Keratinocyte (primary cell): ENCODE results near the gene SLC6A2. TPM values are rescaled to one million over a fixed set of nuclear protein-coding genes. Genes with fewer than 3 reads are reported as not detected.

Experiments
- DNase-seq: peaks from one replicate; pipeline ENCODE4 v3.0.0-alpha.2; 2011; ENCODE audit warnings: low read depth, missing footprints, low spot score
- FAIRE-seq: peaks from 2 replicates; lab custom pipeline; 2011; peaks lifted over from hg19 to GRCh38; lab: Jason Lieb, UNC
- H2AFZ ChIP-seq: 2 replicates; pipeline ENCODE4 v1.6.0; 2012; ENCODE audit warnings: low read length, control low read depth, inconsistent platforms; ENCODE audit not compliant: control insufficient read depth
- H3K27ac ChIP-seq: 2 replicates; pipeline ENCODE4 v1.5.1; 2011; ENCODE audit warnings: low read length; ENCODE audit not compliant: control insufficient read depth, insufficient read depth
- H3K27me3 ChIP-seq: 3 replicates; pipeline ENCODE4 v1.6.0; 2011; ENCODE audit warnings: low read length; ENCODE audit not compliant: control insufficient read depth, insufficient read depth; ENCODE audit errors: extremely low read depth
- H3K36me3 ChIP-seq, 2 experiments: 2 replicates in 1 of 2; 3 replicates in 1 of 2; pipeline ENCODE4 v1.5.1; 2011; ENCODE audit warnings: low read length in 2 of 2, mild to moderate bottlenecking in 1 of 2; ENCODE audit not compliant: control insufficient read depth in 2 of 2, insufficient read depth in 2 of 2; ENCODE audit errors: extremely low read depth in 1 of 2
- H3K4me1 ChIP-seq: 3 replicates; pipeline ENCODE4 v1.5.1; 2011; ENCODE audit warnings: low read length; ENCODE audit not compliant: control insufficient read depth, insufficient read depth; ENCODE audit errors: extremely low read depth
- H3K4me2 ChIP-seq: 3 replicates; pipeline ENCODE4 v1.6.0; 2011; ENCODE audit warnings: low read depth, low read length; ENCODE audit not compliant: control insufficient read depth, insufficient read depth; ENCODE audit errors: extremely low read depth
- H3K4me3 ChIP-seq, 3 experiments: fragments of 200-600 bp in 1 of 3; sonication (generic) in 1 of 3; 2 replicates in 2 of 3; 3 replicates in 1 of 3; pipeline ENCODE4 v1.5.1; 2011 to 2016; ENCODE audit warnings: low read length in 3 of 3, mild to moderate bottlenecking in 3 of 3, control low read depth in 2 of 3, inconsistent platforms in 1 of 3, low read depth in 1 of 3, mixed read lengths in 1 of 3, mixed run types in 1 of 3, moderate library complexity in 1 of 3; ENCODE audit not compliant: control insufficient read depth in 2 of 3, insufficient read depth in 2 of 3; ENCODE audit errors: extremely low read depth in 1 of 3
- H3K79me2 ChIP-seq: 2 replicates; pipeline ENCODE4 v1.6.0; 2012; ENCODE audit warnings: low read length; ENCODE audit not compliant: control insufficient read depth, insufficient read depth
- H3K9ac ChIP-seq: 3 replicates; pipeline ENCODE4 v1.6.0; 2011; ENCODE audit warnings: low read length; ENCODE audit not compliant: control insufficient read depth, insufficient read depth; ENCODE audit errors: extremely low read depth
- H3K9me1 ChIP-seq: 3 replicates; pipeline ENCODE4 v1.6.0; 2011; ENCODE audit warnings: low read length; ENCODE audit not compliant: control insufficient read depth, insufficient read depth; ENCODE audit errors: extremely low read depth
- H3K9me3 ChIP-seq: 2 replicates; pipeline ENCODE4 v1.5.1; 2012; ENCODE audit warnings: low read depth, low read length; ENCODE audit not compliant: control insufficient read depth
- H4K20me1 ChIP-seq: 3 replicates; pipeline ENCODE4 v1.6.0; 2011; ENCODE audit warnings: low read length; ENCODE audit not compliant: control insufficient read depth, insufficient read depth; ENCODE audit errors: extremely low read depth
- CTCF ChIP-seq, 3 experiments: IDR thresholded peaks in 1 of 3; conservative IDR thresholded peaks in 1 of 3; optimal IDR thresholded peaks in 1 of 3; 2 replicates in 2 of 3; 3 replicates in 1 of 3; pipeline versions ENCODE3 to v1.5.1; 2011; ENCODE audit warnings: low read length in 3 of 3, mild to moderate bottlenecking in 3 of 3, moderate library complexity in 2 of 3, control low read depth in 1 of 3, inconsistent platforms in 1 of 3; ENCODE audit not compliant: insufficient read depth in 2 of 3; ENCODE audit errors: extremely low read depth in 1 of 3
- EZH2 ChIP-seq: IDR thresholded peaks from one replicate; pipeline ENCODE4 v1.6.1; 2012; ENCODE audit warnings: inconsistent platforms, mild to moderate bottlenecking, low read length, moderate library complexity
- dilution Hi-C: fragments of 300-500 bp; cut with MboI; formaldehyde crosslinking; loops from one replicate; pipeline ENCODE4 v1.7.0; 2020; ENCODE audit warnings: low sequenced_read_pairs; ENCODE audit not compliant: extremely low pct_ligation_motif_present
- polyA plus RNA-seq, 5 experiments: library from polyadenylated mRNA; depleted of rRNA in 3 of 5; stranded (reverse) in 3 of 5; stranded (forward) in 1 of 5; unstranded in 1 of 5; fragments of >200 nt; gene quantifications; 1 replicate in 1 of 5; 2 replicates in 3 of 5; 3 replicates in 1 of 5; pipeline versions ENCODE4 v1.2.1 to v1.2.3, GENCODE V29; 2011 to 2012; ENCODE audit warnings: missing spikeins in 2 of 5, low read depth in 1 of 5, low replicate concordance in 1 of 5

Gene SLC6A2
- polyA plus RNA-seq, 1 donor (not counting 4 experiments of a cell fraction or from before 2014, with no cell fraction given): 0.20 TPM

DNA sequence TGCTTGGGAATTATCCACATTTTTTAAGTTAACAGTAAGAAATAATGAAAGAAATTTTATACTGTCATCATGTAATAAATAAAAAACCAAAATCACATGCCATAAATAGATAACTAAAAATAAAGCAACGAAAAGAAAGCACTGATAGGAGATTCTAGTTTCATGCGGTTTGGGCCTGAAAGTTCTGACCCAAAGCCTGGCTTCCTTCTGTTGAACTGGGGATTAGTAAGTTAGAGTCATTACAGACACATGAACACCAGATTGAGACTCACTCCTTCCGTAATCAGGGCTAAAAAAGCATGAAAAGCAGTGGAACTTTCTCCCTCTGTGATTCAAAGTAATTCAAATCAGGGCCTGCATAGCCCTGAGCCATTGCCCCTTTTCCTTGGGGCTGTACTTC lies 13.2 kb upstream of the SLC6A2 start:
- Histone ChIP-seq H3K9ac (no peak overlapping the region), H3K36me3 (no peaks in the 10 kb centered on the region), H3K27ac (no peak overlapping the region), H3K9me1 (no peaks in the 10 kb centered on the region), H3K79me2 (no peaks in the 10 kb centered on the region), H3K4me3 (no peak overlapping the region), H3K4me2 (no peak overlapping the region), H3K27me3 (peaks cover 2% of the 10 kb centered on the region), H2AFZ (no peak overlapping the region), H3K4me1 (no peaks in the 10 kb centered on the region), H3K9me3 (no peaks in the 10 kb centered on the region), H4K20me1 (no peaks in the 10 kb centered on the region)
- dilution Hi-C loops: no loop called here
- no peak for TF ChIP-seq EZH2
- TF ChIP-seq CTCF (optimal IDR thresholded peaks at IDR 0.05 in 1 of 3, IDR thresholded peaks at IDR 0.05 in 1 of 3, conservative IDR thresholded peaks at IDR 0.05 in 1 of 3; ENCODE audit: extremely low read depth in 1 of 3, insufficient read depth in 2 of 3, low read length in 3 of 3): no peak
- no peak for DNase-seq
- no peak for FAIRE-seq

- H3K9ac ChIP-seq: no peak overlapping the region
- no peaks in the 10 kb centered on the region for H3K9me3 ChIP-seq
- H3K4me2 ChIP-seq: no peak overlapping the region
- H3K79me2 ChIP-seq: no peaks in the 10 kb centered on the region
- FAIRE-seq (no peak), DNase-seq (no peak)
- no peak overlapping the region for H2AFZ ChIP-seq
- no peaks in the 10 kb centered on the region for H3K36me3 ChIP-seq
- no peak overlapping the region for H3K27ac ChIP-seq
- no peaks in the 10 kb centered on the region for H3K4me1 ChIP-seq
- dilution Hi-C loops: no loop called here
- H4K20me1 ChIP-seq: no peaks in the 10 kb centered on the region
- no peaks in the 10 kb centered on the region for H3K9me1 ChIP-seq
- TF ChIP-seq EZH2 (no peak), CTCF (optimal IDR thresholded peaks at IDR 0.05 in 1 of 3, IDR thresholded peaks at IDR 0.05 in 1 of 3, conservative IDR thresholded peaks at IDR 0.05 in 1 of 3; ENCODE audit: extremely low read depth in 1 of 3, insufficient read depth in 2 of 3, low read length in 3 of 3) (peak in 1 of 3 experiments; percentile 43)
- H3K27me3 ChIP-seq: peaks cover 2% of the 10 kb centered on the region
- no peak overlapping the region for H3K4me3 ChIP-seq
Measured at GRCh38 chr16:55643161-55643970, 12.4 kb upstream of the SLC6A2 start.
